A549 (cell line): ENCODE results near the gene OR13A1.
"Not testable (repeated sequence)": the region's sequence is repeated elsewhere in the genome, so short reads cannot be mapped to it uniquely, and the experiment has no call there.

Experiments
- CBX8 ChIP-seq: fragments of 200-600 bp; sonication (generic); IDR thresholded peaks from 2 replicates; pipeline ENCODE4 v1.6.1; 2016
- CEBPB ChIP-seq, 2 experiments: fragments of >200 bp in 1 of 2; sonication (Bioruptor Twin) in 1 of 2; formaldehyde crosslinking in 1 of 2; IDR thresholded peaks; 2 replicates each; pipeline ENCODE4 v1.6.1; 2012 to 2016
- ESRRA ChIP-seq: fragments of 150-350 bp; IDR thresholded peaks from 2 replicates; pipeline ENCODE4 v1.6.1; 2014; ENCODE audit warnings: mild to moderate bottlenecking, low read length, borderline replicate concordance
- MYC ChIP-seq: IDR thresholded peaks from 2 replicates; pipeline ENCODE4 v1.6.1; 2012; ENCODE audit warnings: mild to moderate bottlenecking, inconsistent platforms, low read length, improper control_type of control experiment, borderline replicate concordance
- POLR2A ChIP-seq: IDR thresholded peaks from 2 replicates; pipeline ENCODE4 v1.6.1; 2012; ENCODE audit warnings: mild to moderate bottlenecking, low read length
- SMC3 ChIP-seq: fragments of >200 bp; sonication (Bioruptor Twin); formaldehyde crosslinking; IDR thresholded peaks from 3 replicates; pipeline ENCODE4 v1.6.1; 2018; ENCODE audit warnings: inconsistent platforms
- SREBF2 ChIP-seq: fragments of 450-650 bp; IDR thresholded peaks from 2 replicates; pipeline ENCODE4 v1.6.1; 2014; ENCODE audit warnings: mild to moderate bottlenecking, moderate library complexity
- TF ChIP-seq, protein P1 (sequence below): fragments of >200 bp; sonication (Bioruptor Twin); formaldehyde crosslinking; IDR thresholded peaks from 3 replicates; pipeline ENCODE4 v1.5.1; 2016

- TF ChIP-seq, protein P1, sequence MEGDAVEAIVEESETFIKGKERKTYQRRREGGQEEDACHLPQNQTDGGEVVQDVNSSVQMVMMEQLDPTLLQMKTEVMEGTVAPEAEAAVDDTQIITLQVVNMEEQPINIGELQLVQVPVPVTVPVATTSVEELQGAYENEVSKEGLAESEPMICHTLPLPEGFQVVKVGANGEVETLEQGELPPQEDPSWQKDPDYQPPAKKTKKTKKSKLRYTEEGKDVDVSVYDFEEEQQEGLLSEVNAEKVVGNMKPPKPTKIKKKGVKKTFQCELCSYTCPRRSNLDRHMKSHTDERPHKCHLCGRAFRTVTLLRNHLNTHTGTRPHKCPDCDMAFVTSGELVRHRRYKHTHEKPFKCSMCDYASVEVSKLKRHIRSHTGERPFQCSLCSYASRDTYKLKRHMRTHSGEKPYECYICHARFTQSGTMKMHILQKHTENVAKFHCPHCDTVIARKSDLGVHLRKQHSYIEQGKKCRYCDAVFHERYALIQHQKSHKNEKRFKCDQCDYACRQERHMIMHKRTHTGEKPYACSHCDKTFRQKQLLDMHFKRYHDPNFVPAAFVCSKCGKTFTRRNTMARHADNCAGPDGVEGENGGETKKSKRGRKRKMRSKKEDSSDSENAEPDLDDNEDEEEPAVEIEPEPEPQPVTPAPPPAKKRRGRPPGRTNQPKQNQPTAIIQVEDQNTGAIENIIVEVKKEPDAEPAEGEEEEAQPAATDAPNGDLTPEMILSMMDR = not testable (repeated sequence)
- TF ChIP-seq POLR2A; CBX8; ESRRA; SMC3; MYC; CEBPB (IDR thresholded peaks at IDR 0.05); SREBF2: not testable (repeated sequence)
These were observed 32.1 kb upstream of the OR13A1 start for GRCh38 chr10:45347464-45347863.
